HCT116 (cell line): ENCODE measurements around the gene HIRA. TPM values are rescaled to one million over a fixed set of nuclear protein-coding genes. Genes with fewer than 3 reads are reported as not detected.

Experiments used
- ATAC-seq: fragments of 200-7000 bp; cut with Tn5 transposase; 2 replicates; pipeline ENCODE4 v1.9.1; 2020; ENCODE audit warnings: mild to moderate bottlenecking, moderate library complexity
- BruUV-seq: library from RNA; stranded (reverse); fragments of 400-500 nt; replicated peaks from 2 replicates; lab custom pipeline; 2021; lab: Mats Ljungman, UMichigan
- CTCF ChIA-PET: fragments of 300-600 bp; sonication (Branson Sonifier 250); formaldehyde crosslinking; loops from one replicate; lab custom pipeline; 2021; ENCODE audit warnings: antibody characterized with exemption; lab: Charles Lee
- POLR2A ChIA-PET: fragments of 300-600, 350-600 bp; sonication (Branson Sonifier 250); formaldehyde crosslinking; loops from one replicate; lab custom pipeline; 2021; ENCODE audit warnings: antibody characterized with exemption; lab: Charles Lee
- RAD21 ChIA-PET, 2 experiments: fragments of 300-600 bp; sonication (Branson Sonifier 250); formaldehyde crosslinking; loops; one replicate each; lab custom pipeline; 2023; ENCODE audit warnings: low total read pairs in 2 of 2; ENCODE audit not compliant: uncharacterized antibody in 2 of 2, unreplicated experiment in 2 of 2, low non-redundant PET in 1 of 2; lab: Charles Lee
- DNase-seq: peaks from one replicate; pipeline ENCODE4 v3.0.0-alpha.2; 2010; ENCODE audit warnings: low read depth, low spot score
- H2AFZ ChIP-seq: fragments of 200-600 bp; shearing (Covaris generic), sonication (generic); 2 replicates; pipeline ENCODE4 v1.6.1; 2017; ENCODE audit warnings: low read depth, mixed run types, mixed read lengths, antibody characterized with exemption, low read length; ENCODE audit not compliant: poor library complexity, severe bottlenecking
- H3K27ac ChIP-seq: 2 replicates; pipeline ENCODE4 v1.5.1; 2012; ENCODE audit warnings: low read depth, low read length
- H3K27me3 ChIP-seq: fragments of 200-600 bp; sonication (generic); 2 replicates; pipeline ENCODE4 v1.6.1; 2016; ENCODE audit warnings: mixed run types, low read length, mixed read lengths; ENCODE audit not compliant: insufficient read depth
- H3K36me3 ChIP-seq, 2 experiments: fragments of 200-500 bp in 1 of 2; fragments of 200-600 bp in 1 of 2; sonication (Bioruptor generic) in 1 of 2; sonication (generic) in 1 of 2; 2 replicates each; pipeline versions ENCODE4 v1.5.1 to v1.6.1; 2014 to 2016; ENCODE audit warnings: low read length in 2 of 2, inconsistent platforms in 1 of 2, mixed read lengths in 1 of 2, mixed run types in 1 of 2; ENCODE audit not compliant: insufficient read depth in 2 of 2, control insufficient read depth in 1 of 2
- H3K4me1 ChIP-seq, 2 experiments: fragments of 200-600 bp in 1 of 2; sonication (generic) in 1 of 2; 2 replicates each; pipeline versions ENCODE4 v1.5.1 to v1.6.1; 2012 to 2017; ENCODE audit warnings: low read length in 2 of 2, inconsistent platforms in 1 of 2, mild to moderate bottlenecking in 1 of 2, mixed read lengths in 1 of 2, mixed run types in 1 of 2, moderate library complexity in 1 of 2; ENCODE audit not compliant: insufficient read depth in 2 of 2, control insufficient read depth in 1 of 2
- H3K4me2 ChIP-seq: fragments of 200-600 bp; sonication (generic); 2 replicates; pipeline ENCODE4 v1.6.1; 2017; ENCODE audit warnings: mixed run types, low read length, mixed read lengths
- H3K4me3 ChIP-seq, 2 experiments: fragments of 200-600 bp in 1 of 2; sonication (generic) in 1 of 2; replicated peaks in 1 of 2; 2 replicates each; pipeline ENCODE4 v1.5.1; 2011 to 2016; ENCODE audit warnings: low read length in 2 of 2, control low read depth in 1 of 2, low read depth in 1 of 2, mild to moderate bottlenecking in 1 of 2, mixed read lengths in 1 of 2, mixed run types in 1 of 2
- H3K79me2 ChIP-seq: fragments of 200-600 bp; sonication (generic); 2 replicates; pipeline ENCODE4 v1.6.1; 2017; ENCODE audit warnings: mild to moderate bottlenecking, mixed run types, low read length, moderate library complexity, mixed read lengths; ENCODE audit not compliant: insufficient read depth
- H3K9ac ChIP-seq: fragments of 200-600 bp; sonication (generic); 2 replicates; pipeline ENCODE4 v1.6.1; 2016; ENCODE audit warnings: low read length, mixed read lengths
- H3K9me2 ChIP-seq: fragments of 200-600 bp; sonication (generic), shearing (Covaris generic); 2 replicates; pipeline ENCODE4 v1.6.1; 2017; ENCODE audit warnings: mixed run types, mild to moderate bottlenecking, moderate library complexity; ENCODE audit not compliant: insufficient read depth
- H3K9me3 ChIP-seq, 2 experiments: fragments of 200-500 bp in 1 of 2; fragments of 200-600 bp in 1 of 2; sonication (Bioruptor generic) in 1 of 2; sonication (generic) in 1 of 2; 2 replicates each; pipeline ENCODE4 v1.6.1; 2014 to 2017; ENCODE audit warnings: low read length in 2 of 2, mixed read lengths in 2 of 2, inconsistent platforms in 1 of 2, low read depth in 1 of 2, mild to moderate bottlenecking in 1 of 2, mixed run types in 1 of 2, moderate library complexity in 1 of 2; ENCODE audit not compliant: control insufficient read depth in 1 of 2, insufficient read depth in 1 of 2
- H4K20me1 ChIP-seq: fragments of 200-600 bp; sonication (generic), shearing (Covaris generic); 2 replicates; pipeline ENCODE4 v1.6.1; 2017; ENCODE audit warnings: mixed run types, mild to moderate bottlenecking, moderate library complexity; ENCODE audit not compliant: insufficient read depth
- CBX3 ChIP-seq: IDR thresholded peaks from 2 replicates; pipeline ENCODE4 v1.6.1; 2012; ENCODE audit warnings: low read depth
- EZH2 ChIP-seq: fragments of 200-600 bp; sonication (generic); IDR thresholded peaks from 2 replicates; pipeline ENCODE4 v1.6.1; 2017; ENCODE audit warnings: antibody characterized with exemption, mixed run types
- POLR2AphosphoS5 ChIP-seq: IDR thresholded peaks from 2 replicates; pipeline ENCODE4 v1.6.1; 2011; ENCODE audit warnings: mild to moderate bottlenecking, low read depth, low read length, moderate library complexity
- RAD21 ChIP-seq: IDR thresholded peaks from 2 replicates; pipeline ENCODE4 v1.6.1; 2012; ENCODE audit warnings: low read depth, mild to moderate bottlenecking
- SIN3A ChIP-seq: IDR thresholded peaks from 2 replicates; pipeline ENCODE4 v1.6.1; 2012; ENCODE audit warnings: low read depth
- SP1 ChIP-seq: IDR thresholded peaks from 2 replicates; pipeline ENCODE4 v1.6.1; 2012; ENCODE audit warnings: low read depth
- YY1 ChIP-seq: IDR thresholded peaks from 2 replicates; pipeline ENCODE4 v1.6.1; 2011; ENCODE audit warnings: low read length, low read depth, moderate library complexity, mild to moderate bottlenecking; ENCODE audit not compliant: insufficient replicate concordance; ENCODE audit errors: extremely low read depth
- ZNF274 ChIP-seq: fragments of 200-500 bp; sonication (Bioruptor generic); IDR thresholded peaks from 2 replicates; pipeline ENCODE4 v1.6.1; 2014; ENCODE audit warnings: mild to moderate bottlenecking, low read depth, low read length, inconsistent platforms
- intact Hi-C: fragments of 100-400 bp; cut with micrococcal nuclease; formaldehyde crosslinking; loops from 2 replicates; pipeline ENCODE4 v1.10.0; 2022
- total RNA-seq: library from RNA; stranded (reverse); gene quantifications from one replicate; pipeline ENCODE4 v1.2.1, GENCODE V29; 2021; ENCODE audit not compliant: unreplicated experiment
- TF ChIP-seq, protein P1 (sequence below): IDR thresholded peaks from 2 replicates; pipeline ENCODE4 v1.6.1; 2011; ENCODE audit warnings: mild to moderate bottlenecking, low read length, moderate library complexity; ENCODE audit not compliant: insufficient replicate concordance; ENCODE audit errors: extremely low read depth
- TF ChIP-seq, protein P2 (sequence below), 3 experiments: fragments of 200-600 bp in 1 of 3; sonication (generic) in 1 of 3; IDR thresholded peaks in 2 of 3; conservative IDR thresholded peaks in 1 of 3; 2 replicates each; pipeline ENCODE4 v1.5.1; 2012 to 2017; ENCODE audit warnings: low read depth in 2 of 3, low read length in 2 of 3, antibody characterized with exemption in 1 of 3, borderline replicate concordance in 1 of 3, control low read depth in 1 of 3, mild to moderate bottlenecking in 1 of 3, mixed read lengths in 1 of 3, mixed run types in 1 of 3, moderate library complexity in 1 of 3; ENCODE audit not compliant: insufficient read depth in 1 of 3

HIRA gene
- total RNA-seq, 1 experiment from 2014 or later, result 30.6 TPM

DNA sequence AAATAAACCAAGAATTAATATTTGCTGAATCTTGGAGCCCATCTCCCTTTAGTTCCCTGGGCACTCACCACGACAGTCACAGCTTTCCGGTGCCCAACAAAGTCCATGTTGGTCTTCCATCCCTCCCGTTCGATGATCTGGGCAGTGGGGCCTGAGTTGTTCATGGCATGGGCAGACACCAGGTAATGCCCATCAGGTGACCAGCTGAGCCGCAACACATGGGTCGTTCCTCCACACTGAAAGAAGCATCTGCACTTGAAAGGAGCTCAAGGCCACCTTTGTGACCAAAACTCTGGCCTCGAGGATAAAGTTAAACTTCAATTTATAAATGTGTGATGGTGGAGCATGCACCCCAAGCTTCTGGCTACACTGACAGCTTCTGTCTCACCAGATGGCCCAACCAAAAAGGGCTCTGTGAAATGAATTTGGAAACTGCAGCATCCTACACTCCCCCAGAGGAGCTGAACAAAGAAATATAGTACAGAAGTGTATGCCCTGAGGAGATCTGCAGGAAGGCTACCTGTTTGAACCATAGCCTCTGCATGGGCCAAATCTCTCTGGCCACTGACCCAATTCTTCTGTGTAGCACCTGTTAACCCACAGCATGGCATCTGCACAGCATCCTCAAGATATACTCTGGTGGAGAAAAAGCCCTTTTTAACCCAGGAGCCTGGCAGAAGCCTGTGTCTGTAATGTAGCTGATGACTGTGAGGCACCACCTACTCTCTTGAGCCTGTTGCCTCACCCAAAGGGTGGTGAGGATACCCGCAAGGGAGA is 37.1 kb downstream of the HIRA start:
- intact Hi-C loops, result no loop called here
- no peak overlapping the region for H3K4me2 ChIP-seq
- H3K79me2 ChIP-seq, result no peaks in the 10 kb centered on the region
- H3K4me3 ChIP-seq, result no peak overlapping the region
- H3K9me2 ChIP-seq, result no peaks in the 10 kb centered on the region
- ATAC-seq, result no peak
- H4K20me1 ChIP-seq, result no peaks in the 10 kb centered on the region
- H3K27ac ChIP-seq, result no peak overlapping the region
- peaks cover 21 to 40% of the 10 kb centered on the region in 2 experiments; a peak in 3 of 4 replicates for H3K36me3 ChIP-seq
- H2AFZ ChIP-seq, result no peak overlapping the region
- no peaks in the 10 kb centered on the region for H3K4me1 ChIP-seq
- no peaks in the 10 kb centered on the region for H3K9me3 ChIP-seq
- RAD21 ChIA-PET, result no interaction called here
- H3K27me3 ChIP-seq, result no peaks in the 10 kb centered on the region
- no TSS peak for BruUV-seq
- TF ChIP-seq SIN3A (no peak), RAD21 (no peak), POLR2AphosphoS5 (no peak), EZH2 (no peak), CBX3 (no peak), SP1 (no peak), YY1 (no peak), ZNF274 (no peak)
- TF ChIP-seq, protein P1, sequence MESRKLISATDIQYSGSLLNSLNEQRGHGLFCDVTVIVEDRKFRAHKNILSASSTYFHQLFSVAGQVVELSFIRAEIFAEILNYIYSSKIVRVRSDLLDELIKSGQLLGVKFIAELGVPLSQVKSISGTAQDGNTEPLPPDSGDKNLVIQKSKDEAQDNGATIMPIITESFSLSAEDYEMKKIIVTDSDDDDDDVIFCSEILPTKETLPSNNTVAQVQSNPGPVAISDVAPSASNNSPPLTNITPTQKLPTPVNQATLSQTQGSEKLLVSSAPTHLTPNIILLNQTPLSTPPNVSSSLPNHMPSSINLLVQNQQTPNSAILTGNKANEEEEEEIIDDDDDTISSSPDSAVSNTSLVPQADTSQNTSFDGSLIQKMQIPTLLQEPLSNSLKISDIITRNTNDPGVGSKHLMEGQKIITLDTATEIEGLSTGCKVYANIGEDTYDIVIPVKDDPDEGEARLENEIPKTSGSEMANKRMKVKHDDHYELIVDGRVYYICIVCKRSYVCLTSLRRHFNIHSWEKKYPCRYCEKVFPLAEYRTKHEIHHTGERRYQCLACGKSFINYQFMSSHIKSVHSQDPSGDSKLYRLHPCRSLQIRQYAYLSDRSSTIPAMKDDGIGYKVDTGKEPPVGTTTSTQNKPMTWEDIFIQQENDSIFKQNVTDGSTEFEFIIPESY, result no peak
- TF ChIP-seq, protein P2, sequence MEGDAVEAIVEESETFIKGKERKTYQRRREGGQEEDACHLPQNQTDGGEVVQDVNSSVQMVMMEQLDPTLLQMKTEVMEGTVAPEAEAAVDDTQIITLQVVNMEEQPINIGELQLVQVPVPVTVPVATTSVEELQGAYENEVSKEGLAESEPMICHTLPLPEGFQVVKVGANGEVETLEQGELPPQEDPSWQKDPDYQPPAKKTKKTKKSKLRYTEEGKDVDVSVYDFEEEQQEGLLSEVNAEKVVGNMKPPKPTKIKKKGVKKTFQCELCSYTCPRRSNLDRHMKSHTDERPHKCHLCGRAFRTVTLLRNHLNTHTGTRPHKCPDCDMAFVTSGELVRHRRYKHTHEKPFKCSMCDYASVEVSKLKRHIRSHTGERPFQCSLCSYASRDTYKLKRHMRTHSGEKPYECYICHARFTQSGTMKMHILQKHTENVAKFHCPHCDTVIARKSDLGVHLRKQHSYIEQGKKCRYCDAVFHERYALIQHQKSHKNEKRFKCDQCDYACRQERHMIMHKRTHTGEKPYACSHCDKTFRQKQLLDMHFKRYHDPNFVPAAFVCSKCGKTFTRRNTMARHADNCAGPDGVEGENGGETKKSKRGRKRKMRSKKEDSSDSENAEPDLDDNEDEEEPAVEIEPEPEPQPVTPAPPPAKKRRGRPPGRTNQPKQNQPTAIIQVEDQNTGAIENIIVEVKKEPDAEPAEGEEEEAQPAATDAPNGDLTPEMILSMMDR (IDR thresholded peaks at IDR 0.05 in 2 of 3, conservative IDR thresholded peaks at IDR 0.05 in 1 of 3; ENCODE audit: borderline replicate concordance in 1 of 3, insufficient read depth in 1 of 3, low read depth in 2 of 3, low read length in 2 of 3), result no peak
- POLR2A ChIA-PET, result no interaction called here
- no peak overlapping the region for H3K9ac ChIP-seq
- DNase-seq, result no peak
- CTCF ChIA-PET, result no interaction called here
